Adrenal gland (tissue), 5 donors: ENCODE measurements around the gene PLPP4.

Experiments
- POLR2A ChIP-seq, 2 donors: fragments of 450-650 bp; IDR thresholded peaks; one replicate each; pipeline ENCODE4 v1.6.1; 2017; ENCODE audit warnings: antibody characterized with exemption in 2 of 2, mild to moderate bottlenecking in 2 of 2, moderate library complexity in 1 of 2
- TF ChIP-seq, protein P1 (sequence below), 6 experiments: fragments of 450-650 bp in 4 of 6; fragments of 200-600 bp in 2 of 6; sonication (generic) in 1 of 6; IDR thresholded peaks; 1 replicate in 5 of 6; 2 replicates in 1 of 6; pipeline versions ENCODE4 v1.5.1 to v1.8.0; 2016 to 2021; ENCODE audit warnings: antibody characterized with exemption in 6 of 6, mild to moderate bottlenecking in 2 of 6, moderate library complexity in 1 of 6
- donor health status: DM: no; HTN: no; CAD: no.

DNA sequence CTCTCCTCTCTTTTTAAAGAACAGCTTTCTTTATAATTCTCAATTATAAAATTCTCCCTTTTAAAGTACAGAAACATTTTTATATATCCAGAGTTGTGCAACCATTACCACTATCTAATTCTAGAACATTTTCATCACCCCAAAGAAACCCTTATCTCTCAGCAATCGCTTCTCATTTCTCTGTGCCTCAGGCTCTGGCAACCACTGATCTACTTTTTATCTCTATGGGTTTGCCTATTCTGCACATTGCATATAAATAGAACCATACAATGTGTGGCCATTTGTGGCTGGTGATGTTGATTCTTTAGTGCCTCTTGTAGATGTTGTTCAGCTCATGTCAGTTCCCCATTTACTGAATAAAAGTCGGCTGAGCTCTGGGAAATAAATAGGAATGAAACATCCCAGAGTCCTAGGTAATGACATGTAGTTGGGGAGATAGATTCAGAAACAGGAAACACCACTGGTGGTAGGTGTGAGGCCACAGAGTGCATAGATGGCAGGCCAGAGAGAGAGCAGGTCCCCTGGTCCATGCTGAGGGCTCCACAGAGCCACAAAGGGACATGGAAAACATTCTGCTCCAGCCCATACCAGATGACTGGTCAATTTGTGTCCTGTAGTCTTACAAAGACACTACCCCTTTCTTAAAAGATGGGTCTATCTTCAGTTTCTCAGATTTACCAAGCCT lies 126.5 kb downstream of the PLPP4 start:
- no peak for TF ChIP-seq POLR2A (IDR thresholded peaks at IDR 0.05)
- TF ChIP-seq, protein P1, sequence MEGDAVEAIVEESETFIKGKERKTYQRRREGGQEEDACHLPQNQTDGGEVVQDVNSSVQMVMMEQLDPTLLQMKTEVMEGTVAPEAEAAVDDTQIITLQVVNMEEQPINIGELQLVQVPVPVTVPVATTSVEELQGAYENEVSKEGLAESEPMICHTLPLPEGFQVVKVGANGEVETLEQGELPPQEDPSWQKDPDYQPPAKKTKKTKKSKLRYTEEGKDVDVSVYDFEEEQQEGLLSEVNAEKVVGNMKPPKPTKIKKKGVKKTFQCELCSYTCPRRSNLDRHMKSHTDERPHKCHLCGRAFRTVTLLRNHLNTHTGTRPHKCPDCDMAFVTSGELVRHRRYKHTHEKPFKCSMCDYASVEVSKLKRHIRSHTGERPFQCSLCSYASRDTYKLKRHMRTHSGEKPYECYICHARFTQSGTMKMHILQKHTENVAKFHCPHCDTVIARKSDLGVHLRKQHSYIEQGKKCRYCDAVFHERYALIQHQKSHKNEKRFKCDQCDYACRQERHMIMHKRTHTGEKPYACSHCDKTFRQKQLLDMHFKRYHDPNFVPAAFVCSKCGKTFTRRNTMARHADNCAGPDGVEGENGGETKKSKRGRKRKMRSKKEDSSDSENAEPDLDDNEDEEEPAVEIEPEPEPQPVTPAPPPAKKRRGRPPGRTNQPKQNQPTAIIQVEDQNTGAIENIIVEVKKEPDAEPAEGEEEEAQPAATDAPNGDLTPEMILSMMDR (IDR thresholded peaks at IDR 0.05) = no peak
